ENCODE results near the gene TRIM14. TPM values are rescaled to one million over a fixed set of nuclear protein-coding genes. Genes with fewer than 3 reads are reported as not detected.

The TRIM14 gene
- total RNA-seq, 1 donor from 2014 or later = 1.8 TPM

DNA sequence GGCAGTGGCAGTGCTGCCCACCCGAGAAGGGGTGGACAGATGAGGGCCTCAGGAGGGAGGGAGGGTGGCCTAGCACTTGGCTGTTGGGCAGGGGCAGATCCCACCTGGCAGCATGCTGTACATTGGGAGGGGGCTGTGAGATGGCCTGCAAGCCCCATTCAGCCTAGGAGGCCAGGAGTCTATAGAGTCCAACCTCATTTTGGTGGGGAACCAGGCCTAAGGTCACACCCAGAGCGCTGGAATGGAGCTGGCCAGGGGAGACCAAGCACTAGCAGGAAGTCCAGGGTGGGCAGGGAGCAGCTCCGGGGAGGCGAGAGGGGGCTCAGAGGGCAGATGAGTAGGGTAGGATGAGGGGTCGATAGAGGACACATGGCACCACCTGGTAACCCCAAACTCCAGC is 22.9 kb downstream of the TRIM14 start:
- FAIRE-seq (no peak), DNase-seq (ENCODE audit: low read depth) (no peak)
- TF ChIP-seq, protein P1, sequence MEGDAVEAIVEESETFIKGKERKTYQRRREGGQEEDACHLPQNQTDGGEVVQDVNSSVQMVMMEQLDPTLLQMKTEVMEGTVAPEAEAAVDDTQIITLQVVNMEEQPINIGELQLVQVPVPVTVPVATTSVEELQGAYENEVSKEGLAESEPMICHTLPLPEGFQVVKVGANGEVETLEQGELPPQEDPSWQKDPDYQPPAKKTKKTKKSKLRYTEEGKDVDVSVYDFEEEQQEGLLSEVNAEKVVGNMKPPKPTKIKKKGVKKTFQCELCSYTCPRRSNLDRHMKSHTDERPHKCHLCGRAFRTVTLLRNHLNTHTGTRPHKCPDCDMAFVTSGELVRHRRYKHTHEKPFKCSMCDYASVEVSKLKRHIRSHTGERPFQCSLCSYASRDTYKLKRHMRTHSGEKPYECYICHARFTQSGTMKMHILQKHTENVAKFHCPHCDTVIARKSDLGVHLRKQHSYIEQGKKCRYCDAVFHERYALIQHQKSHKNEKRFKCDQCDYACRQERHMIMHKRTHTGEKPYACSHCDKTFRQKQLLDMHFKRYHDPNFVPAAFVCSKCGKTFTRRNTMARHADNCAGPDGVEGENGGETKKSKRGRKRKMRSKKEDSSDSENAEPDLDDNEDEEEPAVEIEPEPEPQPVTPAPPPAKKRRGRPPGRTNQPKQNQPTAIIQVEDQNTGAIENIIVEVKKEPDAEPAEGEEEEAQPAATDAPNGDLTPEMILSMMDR (IDR thresholded peaks at IDR 0.05; ENCODE audit: insufficient read depth, low read length, severe bottlenecking) = no peak
- Histone ChIP-seq H3K36me3 (ENCODE audit: control insufficient read depth, insufficient read depth, low read length) (peaks cover 7% of the 10 kb centered on the region), H3K4me3 (ENCODE audit: low read depth, low read length) (no peak overlapping the region), H3K27me3 (ENCODE audit: control insufficient read depth, insufficient read depth, low read length) (no peaks in the 10 kb centered on the region)

DNA sequence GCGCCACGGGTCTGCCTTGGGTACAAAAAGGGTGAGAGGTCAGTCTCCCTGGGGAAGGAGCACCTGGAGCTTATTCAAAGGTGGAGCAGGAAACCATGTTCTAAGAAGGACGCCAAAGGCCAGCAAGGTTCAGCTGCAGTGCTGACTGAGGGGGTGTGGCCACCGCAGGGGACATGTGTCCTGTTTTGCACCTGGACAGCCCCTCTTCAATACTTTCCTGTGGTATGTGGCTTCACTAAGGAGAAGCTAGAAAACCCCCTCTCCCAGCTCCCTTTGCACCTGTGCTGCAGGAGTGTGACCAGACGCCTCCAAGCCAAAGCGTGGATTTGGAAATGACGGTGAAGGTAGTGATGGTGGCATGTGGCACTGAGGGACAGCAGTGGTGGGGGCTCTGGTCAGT is 23.6 kb downstream of the TRIM14 start:
- peaks cover 7% of the 10 kb centered on the region for H3K36me3 ChIP-seq (ENCODE audit: control insufficient read depth, insufficient read depth, low read length)
- no peaks in the 10 kb centered on the region for H3K27me3 ChIP-seq (ENCODE audit: control insufficient read depth, insufficient read depth, low read length)
- FAIRE-seq = no peak
- TF ChIP-seq, protein P1 (IDR thresholded peaks at IDR 0.05; ENCODE audit: insufficient read depth, low read length, severe bottlenecking) = no peak
- no peak overlapping the region for H3K4me3 ChIP-seq (ENCODE audit: low read depth, low read length)
- DNase-seq (ENCODE audit: low read depth) = no peak

DNA sequence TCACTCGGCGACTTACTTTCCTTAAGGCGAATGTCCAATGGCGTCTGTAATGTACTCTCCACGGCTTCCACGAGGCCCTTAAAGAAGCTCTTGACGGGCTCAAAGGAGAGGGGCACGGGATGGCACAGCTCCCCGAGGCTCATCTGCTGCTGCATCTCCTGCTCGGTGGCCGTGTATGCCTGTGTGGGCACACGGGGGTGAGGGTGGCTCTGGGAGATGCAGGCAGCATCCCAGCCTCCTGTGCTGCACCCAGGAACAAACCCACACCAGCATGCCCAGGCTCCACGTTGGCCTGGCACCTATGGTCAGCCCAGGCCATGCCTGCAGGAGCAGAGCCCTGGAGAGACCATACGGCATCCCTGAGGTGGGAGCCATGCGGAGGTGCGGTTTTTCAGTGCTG is 24.2 kb downstream of the TRIM14 start:
- Histone ChIP-seq H3K36me3 (ENCODE audit: control insufficient read depth, insufficient read depth, low read length) (peaks cover 7% of the 10 kb centered on the region), H3K27me3 (ENCODE audit: control insufficient read depth, insufficient read depth, low read length) (no peaks in the 10 kb centered on the region), H3K4me3 (ENCODE audit: low read depth, low read length) (no peak overlapping the region)
- no peak for FAIRE-seq
- TF ChIP-seq, protein P1 (IDR thresholded peaks at IDR 0.05; ENCODE audit: insufficient read depth, low read length, severe bottlenecking) = no peak
- no peak for DNase-seq (ENCODE audit: low read depth)

DNA sequence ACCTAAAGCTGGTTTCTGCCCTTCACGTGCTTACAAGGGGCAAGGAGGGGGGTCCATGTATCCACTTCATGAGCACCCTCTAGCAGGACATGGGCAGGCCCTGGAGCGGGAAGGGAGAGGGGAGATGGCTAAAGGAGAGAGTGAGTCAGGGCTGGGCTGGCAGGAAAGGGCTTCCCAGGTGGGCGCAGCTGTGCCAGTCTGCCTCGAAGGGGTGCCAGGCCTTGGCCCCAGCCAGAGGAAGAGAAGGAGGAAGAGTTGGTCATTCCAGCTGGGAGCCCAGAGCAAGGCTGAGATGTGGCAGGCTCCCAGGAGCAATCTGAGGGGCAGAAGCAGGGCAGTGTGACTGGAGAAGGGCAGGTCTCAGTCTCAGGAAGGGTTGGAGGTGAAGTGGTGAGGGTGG is 24.7 kb downstream of the TRIM14 start:
- no peaks in the 10 kb centered on the region for H3K27me3 ChIP-seq (ENCODE audit: control insufficient read depth, insufficient read depth, low read length)
- H3K36me3 ChIP-seq (ENCODE audit: control insufficient read depth, insufficient read depth, low read length) = peaks cover 7% of the 10 kb centered on the region
- TF ChIP-seq, protein P1 (IDR thresholded peaks at IDR 0.05; ENCODE audit: insufficient read depth, low read length, severe bottlenecking) = no peak
- FAIRE-seq (no peak), DNase-seq (ENCODE audit: low read depth) (no peak)
- no peak overlapping the region for H3K4me3 ChIP-seq (ENCODE audit: low read depth, low read length)

DNA sequence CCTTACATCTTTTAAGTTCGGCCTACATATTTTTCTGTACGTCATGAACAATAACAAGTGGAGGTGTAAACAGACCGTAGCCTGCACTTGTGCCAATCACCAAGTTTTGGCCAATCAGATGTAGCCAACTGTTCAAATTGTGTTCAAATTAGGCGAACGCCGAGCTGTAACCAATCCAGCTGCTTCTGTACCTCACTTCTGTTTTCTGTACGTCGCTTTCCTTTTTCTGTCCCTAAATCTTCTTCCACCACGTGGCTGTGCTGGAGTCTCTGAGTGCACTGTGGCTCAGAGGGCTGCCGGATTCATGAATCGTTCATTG is 26.4 kb downstream of the TRIM14 start:
- H3K36me3 ChIP-seq (ENCODE audit: control insufficient read depth, insufficient read depth, low read length) = peaks cover 7% of the 10 kb centered on the region
- DNase-seq (ENCODE audit: low read depth) = peak; percentile 56
- H3K27me3 ChIP-seq (ENCODE audit: control insufficient read depth, insufficient read depth, low read length) = no peaks in the 10 kb centered on the region
- TF ChIP-seq, protein P1 (IDR thresholded peaks at IDR 0.05; ENCODE audit: insufficient read depth, low read length, severe bottlenecking) = no peak
- peak overlapping the region; percentile 16 for H3K4me3 ChIP-seq (ENCODE audit: low read depth, low read length)
- FAIRE-seq = no peak

Measured in bronchial epithelial cell (primary cell).